ENCODE measurements around the gene ATG7.

- TF ChIP-seq POLR2A (IDR thresholded peaks at IDR 0.05; ENCODE audit: borderline replicate concordance, extremely low read depth, insufficient read depth, insufficient read length): no peak
- no peak for TF ChIP-seq CTCF (IDR thresholded peaks at IDR 0.05 in 2 of 3, conservative IDR thresholded peaks at IDR 0.05 in 1 of 3; ENCODE audit: borderline replicate concordance in 1 of 3, insufficient read depth in 1 of 3, low read depth in 2 of 3, low read length in 2 of 3)
- TF ChIP-seq SRF (IDR thresholded peaks at IDR 0.05; ENCODE audit: low read depth): no peak
- no peak for TF ChIP-seq EGR1 (IDR thresholded peaks at IDR 0.05; ENCODE audit: low read depth)
- TF ChIP-seq ZBTB33 (IDR thresholded peaks at IDR 0.05; ENCODE audit: extremely low read depth, insufficient replicate concordance, low read length): no peak
- no peak for TF ChIP-seq SP1 (IDR thresholded peaks at IDR 0.05; ENCODE audit: low read depth)
- TF ChIP-seq POLR2AphosphoS5 (IDR thresholded peaks at IDR 0.05; ENCODE audit: low read depth, low read length): no peak
- TF ChIP-seq REST (IDR thresholded peaks at IDR 0.05; ENCODE audit: low read depth): no peak
- TF ChIP-seq RAD21 (IDR thresholded peaks at IDR 0.05; ENCODE audit: low read depth): no peak
- TF ChIP-seq ATF3 (IDR thresholded peaks at IDR 0.05): no peak
- no peak for TF ChIP-seq MAX (IDR thresholded peaks at IDR 0.05)
Observed at GRCh38 chr3:11602239-11602840, 330.1 kb downstream of the ATG7 start.

Measured in HCT116 (cell line).